Activated T-cell treated with anti-CD3 and anti-CD28 coated beads for 4 hours (primary cell): ENCODE data around the gene ARRB1.
"Not testable (repeated sequence)": the region's sequence is repeated elsewhere in the genome, so short reads cannot be mapped to it uniquely, and the experiment has no call there.

Experiments
- DNase-seq: peaks from one replicate; pipeline ENCODE4 v3.0.0-alpha.2; 2020

ARRB1 gene

DNA sequence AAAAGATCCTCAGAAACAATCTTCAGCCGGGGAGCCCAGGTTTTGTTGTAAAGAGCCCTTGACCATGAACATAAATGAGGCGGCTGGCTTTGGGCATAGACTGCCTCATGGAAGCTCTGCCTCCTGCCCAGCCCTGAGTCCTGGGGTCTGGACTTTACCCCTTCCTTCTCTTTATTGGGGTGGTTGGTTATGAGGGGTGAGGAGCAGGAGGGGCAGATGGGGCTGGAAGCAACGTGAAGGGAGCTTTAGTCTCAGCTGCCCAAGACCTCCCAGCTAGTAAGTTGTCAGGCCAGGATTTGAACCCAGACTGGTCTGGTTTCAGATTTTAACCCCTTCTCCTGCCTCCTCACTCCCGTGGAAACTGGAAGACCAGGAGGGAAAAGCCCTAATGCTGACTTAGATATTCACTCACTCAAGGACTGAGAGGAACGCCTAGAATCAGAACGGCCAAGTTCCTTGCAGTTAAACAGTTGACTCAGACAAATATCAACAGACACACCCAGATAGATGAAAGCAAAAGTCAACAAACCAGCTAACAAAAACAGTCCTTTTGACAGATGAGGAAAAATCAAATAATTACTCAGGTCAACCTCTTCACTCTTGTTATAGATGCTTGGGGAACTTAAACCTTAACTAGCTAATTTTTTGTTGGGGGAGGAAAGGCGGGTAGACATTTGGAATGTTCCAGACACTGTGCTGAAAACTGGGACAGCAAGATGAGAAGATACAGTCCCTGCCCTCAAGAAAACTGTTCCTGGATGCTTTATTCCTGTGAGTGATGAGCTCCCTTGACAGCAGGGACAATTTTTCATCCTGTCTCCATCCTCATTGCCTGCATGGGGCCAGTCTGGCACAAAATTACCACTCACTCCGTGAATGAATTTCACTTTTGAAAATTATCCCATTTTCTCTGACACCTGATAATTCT lies 20.8 kb upstream of the ARRB1 start:
- no peak for DNase-seq

GRCh38 chr11:75369560-75370255 lies 18.2 kb upstream of the ARRB1 start:
- DNase-seq = no peak

GRCh38 chr11:75366826-75367225 lies 15.4 kb upstream of the ARRB1 start:
- not testable (repeated sequence) for DNase-seq

DNA sequence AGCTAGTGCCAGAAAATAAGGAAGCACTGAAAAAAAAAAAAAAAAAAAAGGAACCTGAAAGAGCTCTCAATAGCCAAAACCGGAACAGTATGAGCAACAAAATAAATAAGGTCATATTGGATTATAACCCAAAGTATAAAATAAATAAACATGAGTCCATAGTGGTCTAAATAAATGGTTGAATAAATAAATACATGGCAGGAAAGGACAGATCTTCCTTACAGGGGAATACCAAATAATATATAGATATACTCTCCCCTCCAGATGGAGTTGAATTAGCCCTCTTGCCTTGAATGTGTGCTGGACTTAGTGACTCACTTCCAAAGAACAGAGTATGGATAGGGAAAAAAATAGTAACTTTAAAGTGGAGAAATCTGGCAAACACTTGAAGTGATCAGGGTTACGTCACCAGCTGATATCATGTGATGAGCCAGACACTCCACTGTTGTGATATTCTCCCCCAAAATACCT lies 14.3 kb upstream of the ARRB1 start:
- DNase-seq = no peak

DNA sequence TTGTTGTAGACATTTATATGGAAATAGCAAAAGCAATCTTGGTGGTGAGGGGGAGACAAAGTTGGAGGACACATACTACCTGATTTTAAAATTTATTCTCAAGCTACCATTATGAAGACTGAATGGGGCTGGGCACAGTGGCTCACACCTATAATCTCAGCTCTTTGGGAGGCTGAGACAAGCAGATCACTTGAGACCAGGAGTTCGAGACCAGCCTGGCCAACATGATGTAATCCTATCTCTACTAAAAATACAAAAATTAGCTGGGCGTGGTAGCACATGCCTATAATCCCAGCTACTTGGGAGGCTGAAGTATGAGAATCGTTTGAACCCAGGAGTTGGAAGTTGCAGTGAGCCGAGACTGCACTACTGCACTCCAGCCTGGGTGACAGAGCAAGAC lies 10.8 kb upstream of the ARRB1 start:
- DNase-seq = not testable (repeated sequence)

DNA sequence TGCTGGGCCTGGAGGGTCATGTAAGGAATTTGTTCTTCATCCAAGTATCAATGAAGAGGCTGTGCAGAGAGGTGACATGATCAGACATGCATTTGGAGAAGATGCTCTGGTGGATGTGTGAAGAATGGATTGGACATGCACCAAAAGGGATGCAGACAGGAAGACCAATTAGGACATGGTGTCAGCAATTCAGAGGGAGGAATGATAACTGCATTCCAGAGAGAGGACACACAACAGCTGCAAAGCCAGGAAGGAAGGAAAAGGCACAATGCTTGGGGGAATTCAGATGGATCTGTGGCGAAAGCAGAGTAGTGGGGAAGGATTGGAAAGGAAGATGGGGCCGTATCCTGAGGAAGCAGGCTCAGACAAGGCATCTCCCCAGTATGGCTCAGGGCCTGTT lies 5.2 kb upstream of the ARRB1 start:
- no peak for DNase-seq

- DNase-seq = no peak
Observed at GRCh38 chr11:75355051-75355450, 3.6 kb upstream of the ARRB1 start.

- DNase-seq = no peak
Observed at GRCh38 chr11:75352588-75353206, 1.2 kb upstream of the ARRB1 start.

DNA sequence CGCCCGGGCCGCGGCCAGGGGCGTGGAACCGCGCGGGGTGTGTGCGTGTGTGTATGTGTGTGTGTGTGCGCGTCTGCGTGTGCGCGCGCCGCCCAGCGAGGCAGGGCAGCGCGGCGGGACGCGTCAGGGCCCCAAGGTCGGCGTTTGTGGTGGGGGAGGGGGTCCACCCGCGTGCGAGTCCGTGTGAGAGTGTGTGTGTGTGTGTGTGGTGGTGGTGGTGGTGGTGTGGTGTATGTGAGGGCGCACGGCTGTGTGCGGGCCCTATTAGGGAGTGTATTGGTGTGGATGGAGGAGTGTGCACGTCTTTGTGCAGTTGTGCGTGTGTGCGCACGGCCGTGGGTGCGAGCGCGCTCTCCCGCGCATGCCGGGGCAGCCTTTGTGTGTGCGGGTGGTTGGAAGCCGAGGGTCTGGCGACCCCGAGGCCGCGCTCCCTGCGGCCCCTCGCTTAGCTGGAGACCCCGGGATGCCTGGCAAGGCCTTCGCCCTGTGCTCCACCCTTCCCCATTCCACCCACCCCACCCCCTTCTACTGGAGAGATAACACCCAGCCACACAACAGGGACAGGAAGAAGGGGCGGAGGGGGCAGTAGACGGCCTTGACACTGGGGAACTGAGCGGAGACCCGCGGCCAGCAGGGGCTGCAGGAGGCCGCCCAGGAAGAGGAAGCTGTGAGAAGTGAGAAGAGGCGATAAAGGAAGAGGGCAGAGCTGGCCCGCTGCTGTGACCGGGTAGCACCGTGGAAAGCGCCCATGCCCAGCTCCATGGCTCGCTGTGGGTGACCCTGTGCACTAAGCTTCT lies 528 bp upstream of the ARRB1 start:
- peak; percentile 36 for DNase-seq

GRCh38 chr11:75350743-75351540 lies 519 bp downstream of the ARRB1 start:
- peak; percentile 25 for DNase-seq

GRCh38 chr11:75350122-75350742 lies 1.2 kb downstream of the ARRB1 start:
- DNase-seq = no peak

GRCh38 chr11:75349521-75350116 lies 1.8 kb downstream of the ARRB1 start:
- DNase-seq = no peak

GRCh38 chr11:75347781-75348566 lies 3.5 kb downstream of the ARRB1 start:
- DNase-seq = no peak

DNA sequence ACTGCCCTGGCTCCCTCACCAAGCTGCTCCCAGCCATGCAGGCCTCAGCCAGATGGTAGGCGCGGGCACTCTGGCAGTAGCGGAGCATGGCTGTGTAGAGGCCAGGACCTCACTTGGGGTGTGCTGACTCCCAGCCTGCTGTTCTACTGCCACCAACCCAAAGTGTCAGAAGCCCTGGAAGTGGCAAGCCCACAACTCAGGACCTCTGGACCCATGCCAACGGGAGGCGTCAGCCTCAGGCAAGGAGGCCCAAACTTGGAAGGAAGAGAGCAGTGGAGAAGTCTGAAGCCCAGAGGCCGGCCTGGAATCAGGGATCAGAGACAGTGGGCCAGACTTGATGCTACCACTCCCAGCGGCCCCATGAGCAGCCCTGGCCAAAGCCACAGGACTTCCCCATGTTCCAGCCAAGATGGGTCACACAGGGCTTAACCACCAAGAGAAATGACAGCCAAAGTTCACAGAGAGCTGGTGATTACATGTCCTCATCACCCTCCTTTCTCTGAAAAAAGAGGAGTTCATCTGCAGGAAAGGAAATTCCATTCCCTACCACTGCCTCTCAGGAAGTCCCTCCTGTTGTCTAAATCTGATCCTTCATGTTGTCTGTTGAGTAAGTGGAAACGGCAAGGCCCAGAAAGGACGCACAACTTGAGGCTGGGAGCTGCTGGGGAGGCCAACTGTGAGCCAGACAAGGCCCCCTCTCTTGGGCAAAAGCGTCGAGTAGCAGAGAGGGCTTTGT lies 4.4 kb downstream of the ARRB1 start:
- no peak for DNase-seq

DNA sequence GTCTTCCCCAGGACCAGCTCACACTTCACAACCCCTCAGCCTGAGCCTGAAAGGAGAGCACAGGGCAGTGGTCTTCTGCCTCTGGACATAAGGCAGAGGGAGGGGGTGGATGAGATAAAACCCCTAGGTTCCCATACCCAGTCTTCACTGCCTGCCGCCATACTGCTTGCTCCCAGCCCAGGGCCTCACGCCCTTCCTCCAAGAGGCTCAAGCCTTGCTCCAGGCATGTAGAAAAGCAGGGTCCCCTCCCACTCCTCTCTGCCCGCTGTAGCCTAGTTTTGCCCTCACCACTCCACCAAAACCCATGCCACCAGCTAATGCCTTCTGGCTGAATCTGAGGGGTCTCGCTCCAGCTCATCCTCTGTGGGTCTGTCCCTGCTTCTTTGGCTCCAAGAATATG lies 5.2 kb downstream of the ARRB1 start:
- DNase-seq = no peak

DNA sequence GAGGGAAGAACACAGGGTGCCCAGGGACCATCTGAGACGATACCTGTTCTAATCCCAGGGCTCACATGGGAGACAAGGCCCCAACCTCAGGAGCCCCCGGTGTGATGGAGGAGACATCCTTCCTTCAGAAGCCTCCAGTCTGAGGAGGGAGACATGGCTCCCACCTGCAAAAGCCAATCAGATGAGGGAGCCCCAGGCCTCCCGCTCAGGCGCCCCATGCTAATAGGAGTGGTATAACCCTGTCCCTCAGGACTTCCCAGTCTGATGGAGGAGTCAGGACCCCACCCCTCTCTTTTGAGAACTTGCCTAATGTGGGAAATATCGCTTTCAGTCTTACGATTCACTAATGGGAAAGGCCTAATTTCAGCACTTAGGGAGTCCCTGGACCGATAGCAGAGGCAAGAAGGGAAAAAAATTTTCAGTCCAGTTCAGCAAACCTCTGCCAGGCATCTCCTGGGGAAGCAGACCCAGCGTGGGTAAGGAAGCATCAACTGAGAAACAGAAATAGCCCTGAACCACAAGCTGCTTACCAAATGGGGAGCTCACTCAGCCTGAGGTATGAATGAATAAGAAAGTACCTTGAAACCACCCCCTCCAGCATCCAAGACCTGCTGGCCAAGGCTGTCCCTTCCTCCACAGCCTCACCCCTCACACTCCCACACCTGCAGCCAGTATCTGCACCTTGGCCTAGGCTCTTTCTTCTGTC lies 5.9 kb downstream of the ARRB1 start:
- DNase-seq = no peak

- DNase-seq = no peak
Observed at GRCh38 chr11:75344761-75345454, 6.6 kb downstream of the ARRB1 start.

- DNase-seq = no peak
Observed at GRCh38 chr11:75344186-75344585, 7.3 kb downstream of the ARRB1 start.
